Stromal cell of bone marrow (primary cell): ENCODE results near the gene TACR2.
A peak's percentile ranks its signal among the peaks of the same experiment; 100 is the strongest.

ENCODE experiments used
- DNase-seq: peaks from one replicate; pipeline ENCODE4 v3.0.0-alpha.2; 2012; ENCODE audit warnings: low read depth

Gene TACR2

GRCh38 chr10:69374242-69374641 is 42.5 kb downstream of the TACR2 start:
- DNase-seq: no peak

DNA sequence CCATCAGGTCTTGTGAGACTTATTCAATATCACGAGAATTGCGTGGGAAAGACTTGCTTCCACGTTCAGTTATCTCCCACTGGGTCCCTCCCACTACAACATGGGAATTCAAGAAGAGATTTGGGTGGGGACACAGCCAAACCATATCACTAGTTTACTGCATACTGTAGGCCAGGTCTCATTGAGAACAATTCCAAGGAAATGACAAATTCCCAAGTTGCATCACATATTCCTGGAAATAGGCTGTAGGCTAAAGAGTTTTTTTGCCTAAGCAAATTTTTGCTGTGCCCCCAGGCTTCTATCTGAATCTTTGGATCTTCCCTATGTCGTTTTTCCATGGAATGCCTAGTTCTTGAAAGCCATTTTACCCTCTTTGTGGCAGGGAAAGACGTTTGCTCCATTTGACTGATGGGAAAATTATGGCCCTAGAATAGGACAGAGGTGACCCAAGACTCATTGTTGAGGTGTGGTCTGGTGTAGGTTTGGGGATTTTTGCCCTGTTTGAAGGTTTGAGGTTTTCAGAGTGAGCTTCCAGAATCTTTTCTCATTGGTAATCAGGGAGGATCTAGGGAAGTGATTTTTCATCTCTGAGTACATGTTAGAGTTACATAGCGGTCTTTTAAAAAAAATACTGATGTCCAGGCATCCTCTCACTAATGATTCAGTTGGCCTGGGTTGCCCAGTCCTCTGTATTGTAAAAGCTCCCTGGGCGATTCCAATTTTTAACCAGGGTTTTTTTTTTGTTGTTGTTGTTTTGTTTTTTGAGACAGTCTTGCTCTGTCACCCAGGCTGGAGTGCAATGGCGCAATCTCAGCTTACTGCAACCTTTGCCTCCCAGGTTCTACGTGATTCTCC is 44.4 kb downstream of the TACR2 start:
- no peak for DNase-seq

GRCh38 chr10:69367469-69367868 is 49.2 kb downstream of the TACR2 start:
- DNase-seq: no peak

- no peak for DNase-seq
Observed at GRCh38 chr10:69366738-69367137, 50.0 kb downstream of the TACR2 start.

DNA sequence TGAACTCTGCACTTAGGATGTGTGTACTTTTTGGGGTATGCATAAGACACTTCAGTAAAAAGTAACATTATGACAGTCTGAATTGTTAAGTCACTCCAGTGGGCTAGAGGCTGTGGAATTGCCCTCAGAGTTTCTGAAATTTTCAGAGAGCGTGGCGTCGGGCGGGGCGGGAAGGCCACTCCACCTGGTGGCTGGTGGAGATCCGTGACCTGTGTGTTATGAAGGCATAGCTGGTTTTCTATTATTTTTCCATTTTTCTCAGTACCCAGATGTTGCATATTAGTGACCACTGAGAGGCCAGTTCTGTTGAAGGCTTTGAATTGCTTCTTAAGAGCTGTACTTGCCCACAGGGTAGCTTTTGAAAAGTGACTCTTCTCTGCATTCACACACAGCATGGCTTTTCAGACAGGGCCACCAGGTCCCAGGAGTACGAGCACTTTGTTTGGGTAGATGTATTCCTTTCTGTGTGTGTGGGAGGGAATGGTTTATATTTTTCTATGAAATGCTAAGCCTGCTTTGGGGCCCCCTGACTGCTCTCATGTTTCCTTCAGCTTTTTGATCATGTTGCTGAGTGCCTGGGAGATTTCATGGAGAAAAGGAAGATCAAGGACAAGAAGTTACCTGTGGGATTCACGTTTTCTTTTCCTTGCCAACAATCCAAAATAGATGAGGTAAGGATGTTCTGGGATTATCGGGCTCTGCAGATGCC is 52.3 kb downstream of the TACR2 start:
- no peak for DNase-seq

DNA sequence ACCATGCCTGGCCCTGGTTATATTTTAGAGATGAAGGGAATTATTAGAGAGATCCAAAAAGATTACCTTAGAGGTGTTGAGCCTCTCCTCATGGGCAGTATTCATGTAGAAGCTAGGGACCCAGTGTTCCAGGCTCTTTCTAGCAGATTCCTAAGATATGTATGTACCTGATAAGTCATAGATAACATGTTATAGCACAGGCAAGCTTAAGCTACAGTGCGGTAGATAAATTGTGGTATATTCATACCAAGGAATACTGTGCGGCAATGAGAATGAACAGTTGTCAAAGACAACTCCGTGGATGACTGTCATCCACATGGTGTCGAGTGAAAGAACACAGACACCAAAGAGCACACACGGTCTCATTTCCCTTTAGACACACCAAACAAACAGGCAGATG is 53.1 kb downstream of the TACR2 start:
- DNase-seq: no peak

DNA sequence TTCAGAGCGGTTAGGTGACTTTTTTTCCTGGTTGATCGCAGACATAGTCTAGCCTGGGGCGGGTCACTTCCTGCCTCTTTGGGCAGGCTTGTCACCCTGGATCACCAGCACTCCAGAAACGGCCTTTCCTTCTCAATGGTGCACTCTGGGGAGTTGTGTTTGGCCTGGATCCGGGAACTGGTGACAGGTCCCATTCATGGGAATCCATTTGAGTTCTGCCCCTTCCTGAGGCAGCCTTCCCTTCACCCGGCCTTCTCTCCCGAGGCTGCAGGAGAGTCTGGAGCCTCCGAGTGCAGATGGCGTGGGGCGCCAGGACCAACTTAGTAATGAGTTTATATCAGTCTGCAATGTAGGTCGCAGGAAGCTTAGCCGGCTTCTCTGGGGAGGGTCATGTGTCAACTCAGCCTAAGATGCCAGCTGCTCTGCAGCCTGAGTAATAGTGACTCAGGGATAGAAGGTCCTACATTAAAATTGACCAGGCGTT is 54.2 kb downstream of the TACR2 start:
- DNase-seq: peak; percentile 79

DNA sequence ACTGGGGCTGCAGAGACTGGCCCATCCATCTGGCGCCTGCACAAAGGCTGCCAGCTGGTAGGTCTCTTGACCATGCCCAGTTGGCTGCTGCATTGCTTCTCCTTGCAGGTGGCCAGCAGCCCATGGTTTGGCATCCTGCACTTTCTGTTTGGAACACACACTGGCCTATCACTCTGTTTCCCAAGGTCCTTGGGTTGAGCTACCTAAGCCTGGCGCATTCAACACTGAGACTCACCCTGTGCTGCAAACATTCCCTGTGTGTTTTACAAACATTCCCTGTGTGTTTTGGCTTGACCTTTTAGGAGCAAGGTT is 55.5 kb downstream of the TACR2 start:
- no peak for DNase-seq

- DNase-seq: peak; percentile 87
Observed at GRCh38 chr10:69360485-69361302, 56.0 kb downstream of the TACR2 start.

- no peak for DNase-seq
Observed at GRCh38 chr10:69359594-69359993, 57.1 kb downstream of the TACR2 start.

DNA sequence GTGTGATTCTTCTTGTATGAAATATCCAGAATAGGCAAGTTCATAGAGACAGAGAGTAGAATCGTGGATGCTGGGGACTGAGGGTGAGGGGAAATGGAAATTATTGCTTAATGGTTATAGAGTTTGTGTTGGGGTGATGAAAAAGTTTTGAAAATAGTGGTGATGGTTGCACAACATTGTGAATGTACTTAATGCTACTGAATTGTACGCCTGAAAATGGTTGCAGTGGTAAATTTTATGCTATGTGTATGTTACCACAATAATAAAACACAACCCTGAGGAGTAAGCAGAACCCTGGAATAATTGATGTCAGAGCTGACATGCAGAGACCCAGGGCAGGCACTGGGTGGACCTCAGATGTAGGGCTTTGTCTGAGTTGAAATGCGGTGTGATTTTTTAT is 57.6 kb downstream of the TACR2 start:
- DNase-seq: no peak

GRCh38 chr10:69358148-69358795 is 58.4 kb downstream of the TACR2 start:
- no peak for DNase-seq

- DNase-seq: no peak
Observed at GRCh38 chr10:69356187-69356586, 60.5 kb downstream of the TACR2 start.

DNA sequence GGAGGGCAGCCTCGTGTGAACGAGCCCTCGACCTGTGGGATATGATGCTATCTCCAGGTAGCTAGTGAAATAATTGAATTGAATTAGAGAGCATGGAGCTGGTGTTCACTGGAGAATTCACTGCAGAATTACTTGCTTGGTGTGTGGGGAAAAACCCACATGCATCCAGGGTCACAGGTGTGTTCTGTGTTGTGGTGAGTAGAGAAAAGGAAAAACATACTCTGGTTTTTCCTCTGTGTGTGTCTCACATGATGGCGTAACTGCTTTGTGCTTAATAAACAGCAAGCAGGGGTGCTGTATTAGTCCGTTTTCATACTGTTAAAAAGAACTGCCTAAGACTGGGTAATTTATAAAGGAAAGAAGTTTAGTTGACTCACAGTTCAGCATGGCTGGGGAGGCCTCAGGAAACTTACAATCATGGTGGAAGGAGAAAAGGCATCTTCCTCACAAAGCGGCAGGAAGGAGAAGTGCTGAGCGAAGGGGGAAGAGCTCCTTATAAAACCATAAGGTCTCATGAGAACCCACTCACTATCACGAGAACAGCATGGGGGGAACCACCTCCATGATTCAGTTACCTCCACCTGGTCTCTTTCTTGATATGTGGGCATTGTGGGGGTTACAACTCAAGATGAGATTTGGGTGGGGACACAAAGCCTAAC is 62.6 kb downstream of the TACR2 start:
- DNase-seq: no peak
